HG03460 (cell line): Measurements from ENCODE around the gene OSBPL10.
"Not testable (repeated sequence)": the region's sequence is repeated elsewhere in the genome, so short reads cannot be mapped to it uniquely, and the experiment has no call there.

Experiments
- ATAC-seq: cut with Tn5 transposase; IDR thresholded peaks from one replicate; pipeline ENCODE4 v1.9.1; 2021; ENCODE audit not compliant: unreplicated experiment

Gene OSBPL10

DNA sequence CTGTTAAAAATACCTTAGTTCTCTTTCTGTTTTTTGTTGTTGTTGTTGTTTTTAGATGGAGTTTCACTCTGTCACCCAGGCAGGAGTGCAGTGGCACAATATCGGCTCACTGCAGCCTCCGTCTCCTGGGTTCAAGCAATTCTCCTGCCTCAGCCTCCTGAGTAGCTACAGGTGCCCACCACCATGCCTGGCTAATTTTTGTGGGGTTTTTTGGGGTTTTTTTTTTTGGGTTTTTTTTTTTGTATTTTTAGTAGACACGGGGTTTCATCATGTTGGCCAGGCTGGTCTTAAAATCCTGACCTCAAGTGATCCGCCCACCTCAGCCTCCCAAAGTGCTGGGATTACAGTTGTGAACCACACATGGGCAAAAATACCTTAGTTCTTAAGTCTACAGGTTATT lies 120.4 kb downstream of the OSBPL10 start:
- not testable (repeated sequence) for ATAC-seq

DNA sequence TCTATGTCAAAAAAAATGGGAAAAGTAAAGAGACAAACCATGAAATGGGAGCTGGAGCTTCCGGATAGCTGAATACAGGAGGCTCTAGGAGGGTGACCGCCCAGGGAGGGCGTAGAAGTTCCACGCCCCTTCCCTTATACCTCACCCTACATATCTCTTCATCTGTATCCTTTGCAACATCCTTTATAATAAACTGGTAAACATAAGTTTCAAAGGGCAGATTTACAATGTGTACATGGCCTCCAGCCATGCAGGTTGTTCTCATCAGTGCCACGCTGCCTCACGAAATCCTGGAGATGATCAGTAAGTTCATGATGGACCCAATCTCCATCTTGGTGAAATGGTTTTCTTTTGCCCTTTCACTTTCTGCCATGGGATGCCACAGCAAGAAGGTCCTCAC lies 121.8 kb downstream of the OSBPL10 start:
- no peak for ATAC-seq

GRCh38 chr3:31858439-31858838 lies 122.6 kb downstream of the OSBPL10 start:
- no peak for ATAC-seq

GRCh38 chr3:31853580-31853979 lies 127.5 kb downstream of the OSBPL10 start:
- ATAC-seq: no peak

DNA sequence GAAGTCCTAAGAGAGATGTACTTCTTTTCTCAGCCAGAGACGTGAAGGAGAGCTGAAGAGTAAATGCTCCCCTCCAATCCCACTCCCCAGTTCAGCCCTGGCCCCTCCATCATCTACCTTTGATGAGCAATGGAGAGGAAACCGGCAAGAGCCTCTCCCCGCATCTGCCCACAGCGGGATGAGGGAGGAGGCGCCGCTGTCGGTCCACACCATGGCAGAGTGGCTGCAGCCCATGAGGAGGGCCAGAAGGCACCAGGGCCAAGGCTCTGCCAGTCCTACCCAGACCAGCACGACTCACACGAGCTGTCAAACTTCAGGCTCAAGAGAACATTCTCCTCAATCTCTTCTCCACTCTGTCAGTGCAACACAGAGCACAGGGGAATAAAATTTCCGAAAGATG lies 129.8 kb downstream of the OSBPL10 start:
- ATAC-seq: no peak

GRCh38 chr3:31848911-31849310 lies 132.2 kb downstream of the OSBPL10 start:
- no peak for ATAC-seq

DNA sequence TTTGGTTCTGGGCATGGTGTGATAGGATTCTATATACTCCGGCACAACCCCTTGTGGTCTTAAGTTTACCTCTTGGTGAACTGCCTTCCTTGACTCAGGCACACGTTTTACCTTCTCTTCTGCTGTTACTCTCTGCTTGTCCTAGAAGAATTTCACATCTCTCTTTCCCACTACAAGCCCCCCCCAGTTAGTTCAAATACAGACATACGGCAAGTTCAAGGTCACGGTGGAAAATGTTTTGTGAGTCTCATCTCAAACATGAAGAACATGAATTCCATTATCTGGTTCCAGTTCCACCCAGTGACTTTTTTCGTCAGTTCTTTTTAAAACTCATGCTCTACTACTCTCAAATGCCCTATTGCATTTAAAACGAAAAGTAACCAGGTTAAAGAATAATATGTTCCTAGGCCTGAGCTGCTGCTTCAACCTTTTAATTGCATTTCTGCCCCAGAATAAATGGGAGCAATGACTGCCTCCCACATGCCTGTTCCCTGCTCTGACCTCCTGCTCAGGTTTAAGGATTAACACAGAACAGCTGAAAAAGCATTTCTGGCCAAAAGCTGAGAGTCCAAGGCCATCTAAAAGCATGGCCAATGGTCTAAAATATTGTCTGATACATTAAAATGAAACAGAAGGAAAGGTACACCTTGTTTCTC lies 132.8 kb downstream of the OSBPL10 start:
- no peak for ATAC-seq

- no peak for ATAC-seq
Observed at GRCh38 chr3:31847760-31848159, 133.3 kb downstream of the OSBPL10 start.

DNA sequence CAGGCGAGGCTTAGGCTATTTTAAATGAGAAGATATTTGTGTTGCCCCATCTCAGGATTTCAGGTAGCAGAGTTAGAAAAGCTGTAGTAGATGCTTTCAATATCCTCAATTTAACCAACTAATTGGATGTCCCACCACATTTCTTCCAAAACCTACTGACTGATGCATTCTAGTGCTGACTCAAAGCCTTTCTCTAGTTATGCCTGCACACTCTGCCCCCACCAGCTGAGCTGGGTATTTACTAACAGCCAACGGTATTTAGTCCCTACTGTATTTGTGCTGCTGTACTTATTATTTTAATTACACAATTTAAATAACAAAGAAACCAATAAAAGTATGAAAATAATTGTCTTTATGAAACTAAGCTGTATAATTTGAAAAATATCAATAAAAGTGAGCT lies 139.5 kb downstream of the OSBPL10 start:
- ATAC-seq: no peak

- ATAC-seq: no peak
Observed at GRCh38 chr3:31840252-31840651, 140.8 kb downstream of the OSBPL10 start.

GRCh38 chr3:31839144-31839917 lies 141.7 kb downstream of the OSBPL10 start:
- ATAC-seq: no peak

DNA sequence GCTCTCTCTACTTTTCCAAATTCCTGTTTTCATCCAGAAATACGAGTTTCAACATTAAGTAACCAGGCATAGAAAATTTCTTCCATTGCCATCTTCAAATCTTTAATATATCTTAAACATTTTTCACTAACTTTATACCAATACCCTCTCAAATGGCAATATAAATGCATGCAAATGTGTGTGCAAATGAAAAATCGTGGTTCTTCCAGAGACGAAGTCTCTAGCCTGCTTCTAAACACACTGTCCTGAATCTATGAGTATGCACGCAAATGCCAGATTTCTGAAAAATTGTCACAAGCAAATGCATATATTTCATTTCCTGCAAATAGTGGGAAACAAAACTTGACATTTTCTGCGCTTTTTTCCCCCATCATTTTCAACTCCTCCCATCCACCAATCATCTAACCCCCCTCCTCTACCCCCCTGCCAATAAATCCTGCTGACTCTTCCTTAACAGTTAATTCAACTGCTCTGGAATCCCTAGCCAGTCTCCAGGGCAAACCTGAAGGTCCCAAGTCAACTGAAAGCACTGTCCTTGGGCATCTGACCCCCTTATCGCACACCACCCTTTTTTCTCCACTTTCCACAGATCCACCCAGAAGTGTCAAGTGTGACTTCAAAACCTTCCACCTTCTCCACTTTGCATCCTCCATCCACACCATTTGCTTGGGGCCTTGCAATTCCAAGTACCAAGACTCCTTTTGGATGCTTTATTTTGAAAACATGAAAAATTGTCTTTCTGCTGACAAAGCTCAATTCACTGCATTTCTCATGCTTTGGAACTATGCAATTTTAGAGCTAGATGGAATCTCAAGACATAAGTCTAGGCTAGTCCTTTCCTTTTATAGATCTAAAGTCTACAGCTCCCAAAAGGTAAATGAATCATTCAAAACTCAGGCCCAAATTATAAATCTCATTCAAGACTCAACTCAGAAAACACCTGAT lies 144.7 kb downstream of the OSBPL10 start:
- no peak for ATAC-seq

GRCh38 chr3:31833391-31834190 lies 147.5 kb downstream of the OSBPL10 start:
- no peak for ATAC-seq

DNA sequence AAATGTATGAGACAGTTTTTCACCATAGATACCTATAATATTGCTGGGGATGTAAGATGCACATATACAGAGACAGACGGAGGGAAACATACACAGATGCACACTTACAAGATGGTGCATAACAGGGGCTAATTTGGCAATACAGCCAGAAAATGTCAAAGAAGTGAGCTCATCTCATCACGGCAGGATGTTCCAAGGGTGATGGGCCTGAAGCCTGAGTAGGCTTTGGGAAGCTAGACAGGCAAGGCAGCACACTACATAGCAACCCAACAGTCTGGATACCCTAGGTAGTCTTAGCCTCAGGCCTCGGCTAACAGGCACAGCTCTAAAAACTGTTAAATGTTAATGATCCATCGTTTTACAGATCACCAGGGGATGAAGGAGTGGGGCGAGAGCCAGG lies 148.5 kb downstream of the OSBPL10 start:
- no peak for ATAC-seq

GRCh38 chr3:31831591-31831990 lies 149.5 kb downstream of the OSBPL10 start:
- ATAC-seq: no peak

- no peak for ATAC-seq
Observed at GRCh38 chr3:31829826-31830426, 151.1 kb downstream of the OSBPL10 start.

- ATAC-seq: no peak
Observed at GRCh38 chr3:31829010-31829409, 152.1 kb downstream of the OSBPL10 start.

DNA sequence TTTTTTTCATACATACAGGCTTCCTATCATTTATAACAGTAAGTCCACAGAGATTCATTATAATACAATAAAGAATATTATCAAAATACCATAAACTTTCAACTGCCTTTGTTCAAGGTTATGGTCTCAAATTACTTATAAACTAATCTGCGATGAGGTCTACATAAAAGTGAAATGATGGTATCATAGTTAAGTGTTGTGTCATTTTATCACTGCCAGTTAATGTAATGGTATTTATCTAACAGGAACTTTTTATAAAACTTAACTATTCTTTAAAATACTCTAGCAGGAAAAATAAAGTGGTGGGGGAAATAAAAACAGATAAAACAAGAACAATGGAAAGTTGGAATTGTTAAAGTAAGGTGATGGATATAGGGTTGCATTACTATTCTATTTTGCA lies 153.1 kb downstream of the OSBPL10 start:
- ATAC-seq: no peak

DNA sequence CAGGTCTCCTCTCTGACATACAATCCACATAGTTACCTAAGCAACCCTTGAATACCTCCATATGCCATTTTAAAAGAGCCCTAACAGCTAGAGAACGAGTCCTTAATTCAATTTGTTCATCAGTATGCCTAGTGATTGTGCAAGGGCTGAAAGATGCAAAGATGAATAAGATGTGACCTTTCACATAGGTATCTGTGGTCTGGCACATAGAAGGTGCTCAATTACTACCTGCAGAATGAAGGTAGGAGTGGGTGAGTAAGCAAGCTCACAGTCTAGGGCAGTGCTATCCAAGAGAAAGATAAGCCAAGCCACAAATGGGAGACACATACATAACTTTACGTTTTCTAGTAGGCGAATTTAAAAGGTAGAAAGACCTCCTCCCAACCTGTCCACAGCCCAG lies 157.9 kb downstream of the OSBPL10 start:
- no peak for ATAC-seq

GRCh38 chr3:31821118-31821517 lies 159.9 kb downstream of the OSBPL10 start:
- no peak for ATAC-seq
